ENCODE results near the gene OGFOD3. TPM values are rescaled to one million over a fixed set of nuclear protein-coding genes. Genes with fewer than 3 reads are reported as not detected.
"Not testable (repeated sequence)": the region's sequence is repeated elsewhere in the genome, so short reads cannot be mapped to it uniquely, and the experiment has no call there.

The OGFOD3 gene
- total and polyA plus RNA-seq, 12 donors = 17.9 to 131 (median 42.0) TPM

DNA sequence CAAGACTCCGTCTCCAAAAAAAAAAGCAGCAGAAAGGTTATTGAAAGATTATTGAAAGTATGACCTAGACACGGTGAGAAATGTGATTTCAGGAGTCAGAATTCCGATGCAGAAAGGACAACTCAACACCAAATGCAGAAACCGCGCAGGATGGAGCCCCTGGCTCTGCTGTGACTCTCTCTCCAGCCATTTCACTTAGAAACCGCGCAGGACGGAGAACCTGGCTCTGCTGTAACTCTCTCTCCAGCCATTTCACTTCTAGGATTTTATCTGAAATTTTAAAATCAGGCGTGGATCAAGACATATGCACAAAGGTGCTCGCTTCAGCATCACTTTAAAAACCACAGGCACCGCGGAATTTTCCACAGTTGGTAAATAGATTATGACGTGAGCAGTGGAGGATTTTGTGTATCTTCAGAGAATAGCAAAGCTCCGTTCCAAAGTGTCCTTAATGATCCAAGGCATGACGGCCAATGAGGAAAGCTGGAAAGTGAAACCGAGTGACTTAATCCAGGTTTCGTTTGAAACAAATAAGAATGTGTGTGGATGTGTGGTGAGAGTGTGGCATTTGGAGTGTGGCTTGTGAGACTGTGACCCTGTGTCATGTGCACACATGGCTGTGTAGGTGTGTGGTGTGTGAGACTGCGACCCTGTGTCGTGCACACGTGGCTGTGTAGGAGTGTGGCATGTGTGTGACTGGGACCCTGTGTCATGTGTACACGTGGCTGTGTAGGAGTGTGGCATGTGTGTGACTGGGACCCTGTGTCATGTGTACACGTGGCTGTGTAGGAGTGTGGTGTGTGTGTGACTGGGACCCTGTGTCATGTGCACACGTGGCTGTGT lies 37.3 kb downstream of the OGFOD3 start:
- Histone ChIP-seq H3K27me3 (peaks cover 19% of the 10 kb centered on the region), H3K9me3 (replicated peaks in 1 of 3) (no peaks in the 10 kb centered on the region), H3K36me3 (replicated peaks in 1 of 2) (no peaks in the 10 kb centered on the region), H3K4me1 (replicated peaks in 1 of 2) (peaks cover 9 to 17% of the 10 kb centered on the region in 2 donors), H3K4me3 (no peak overlapping the region), H3K27ac (no peak overlapping the region)
- no peak for TF ChIP-seq POLR2A (IDR thresholded peaks at IDR 0.05)
- TF ChIP-seq, protein P1, sequence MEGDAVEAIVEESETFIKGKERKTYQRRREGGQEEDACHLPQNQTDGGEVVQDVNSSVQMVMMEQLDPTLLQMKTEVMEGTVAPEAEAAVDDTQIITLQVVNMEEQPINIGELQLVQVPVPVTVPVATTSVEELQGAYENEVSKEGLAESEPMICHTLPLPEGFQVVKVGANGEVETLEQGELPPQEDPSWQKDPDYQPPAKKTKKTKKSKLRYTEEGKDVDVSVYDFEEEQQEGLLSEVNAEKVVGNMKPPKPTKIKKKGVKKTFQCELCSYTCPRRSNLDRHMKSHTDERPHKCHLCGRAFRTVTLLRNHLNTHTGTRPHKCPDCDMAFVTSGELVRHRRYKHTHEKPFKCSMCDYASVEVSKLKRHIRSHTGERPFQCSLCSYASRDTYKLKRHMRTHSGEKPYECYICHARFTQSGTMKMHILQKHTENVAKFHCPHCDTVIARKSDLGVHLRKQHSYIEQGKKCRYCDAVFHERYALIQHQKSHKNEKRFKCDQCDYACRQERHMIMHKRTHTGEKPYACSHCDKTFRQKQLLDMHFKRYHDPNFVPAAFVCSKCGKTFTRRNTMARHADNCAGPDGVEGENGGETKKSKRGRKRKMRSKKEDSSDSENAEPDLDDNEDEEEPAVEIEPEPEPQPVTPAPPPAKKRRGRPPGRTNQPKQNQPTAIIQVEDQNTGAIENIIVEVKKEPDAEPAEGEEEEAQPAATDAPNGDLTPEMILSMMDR (IDR thresholded peaks at IDR 0.05) = no peak
- WGBS, 4 donors = 61 to 65% (median 64%) methylated on average over 23 of the region's 23 CpGs
- DNase-seq = no peak
- intact Hi-C loops (cut with DNase I) = no loop called here

DNA sequence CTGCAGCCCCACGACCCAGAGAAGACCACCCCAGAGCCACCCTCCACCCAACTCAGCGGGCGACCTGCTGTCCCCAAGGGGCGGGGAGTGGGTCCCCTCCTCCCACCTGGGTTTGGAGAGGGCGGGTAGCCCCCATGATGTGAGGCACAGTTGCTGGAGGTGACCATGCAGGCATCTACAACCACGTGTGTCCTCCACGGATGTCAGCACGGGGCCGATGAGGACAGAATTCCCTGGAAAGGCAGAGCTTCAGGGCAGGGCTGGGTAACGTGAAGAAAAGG lies 39.7 kb downstream of the OGFOD3 start:
- WGBS, 4 donors = 55 to 71% (median 62%) methylated on average over 7 to 10 of the region's 10 CpGs
- Histone ChIP-seq H3K27ac (no peak overlapping the region), H3K4me1 (replicated peaks in 1 of 2) (no peaks in the 10 kb centered on the region), H3K36me3 (replicated peaks in 1 of 2) (no peaks in the 10 kb centered on the region), H3K27me3 (peaks cover 40% of the 10 kb centered on the region), H3K4me3 (no peak overlapping the region), H3K9me3 (replicated peaks in 1 of 3) (no peaks in the 10 kb centered on the region)
- no peak for DNase-seq
- intact Hi-C loops (cut with DNase I) = no loop called here
- no peak for TF ChIP-seq POLR2A (IDR thresholded peaks at IDR 0.05)
- TF ChIP-seq, protein P1 (IDR thresholded peaks at IDR 0.05) = no peak

GRCh38 chr17:82377924-82378740 lies 40.3 kb downstream of the OGFOD3 start:
- WGBS, 4 donors = 70 to 80% (median 72%) methylated on average over 14 to 31 of the region's 31 CpGs
- Histone ChIP-seq H3K9me3 (replicated peaks in 1 of 3) (no peaks in the 10 kb centered on the region), H3K27me3 (peaks cover 40% of the 10 kb centered on the region), H3K4me1 (replicated peaks in 1 of 2) (no peaks in the 10 kb centered on the region), H3K4me3 (no peak overlapping the region), H3K27ac (no peak overlapping the region), H3K36me3 (replicated peaks in 1 of 2) (no peaks in the 10 kb centered on the region)
- no peak for DNase-seq
- TF ChIP-seq, protein P1 (IDR thresholded peaks at IDR 0.05) = no peak
- TF ChIP-seq POLR2A (IDR thresholded peaks at IDR 0.05) = no peak
- intact Hi-C loops (cut with DNase I) = no loop called here

GRCh38 chr17:82377294-82377693 lies 41.1 kb downstream of the OGFOD3 start:
- DNase-seq; intact Hi-C loops (cut with DNase I); H3K36me3 ChIP-seq (replicated peaks in 1 of 2); H3K4me1 ChIP-seq (replicated peaks in 1 of 2); H3K27ac ChIP-seq; H3K9me3 ChIP-seq (replicated peaks in 1 of 3); H3K4me3 ChIP-seq: not testable (repeated sequence)
- 29 to 77% (median 47%) methylated on average over 2 to 3 of the region's 5 CpGs for WGBS, 4 donors
- peaks cover 48% of the 10 kb centered on the region for H3K27me3 ChIP-seq
